NCI-H446 treated with DMSO at 0.1 percent for 48 hours (cell line): ENCODE data around the gene CCDC194.
"Not testable (repeated sequence)": the region's sequence is repeated elsewhere in the genome, so short reads cannot be mapped to it uniquely, and the experiment has no call there.

Experiments used
- DNase-seq: peaks from one replicate; lab custom pipeline; 2025; lab: John Stamatoyannopoulos, UW

CCDC194 gene

GRCh38 chr19:17376935-17377600 is 16.9 kb downstream of the CCDC194 start, which contains the start of gene PLVAP:
Gene PLVAP, minus strand, starts transcription at chr19:17377342. Its CDS starts 54 bp downstream, at chr19:17377288.
- no peak for DNase-seq

- no peak for DNase-seq
Observed at GRCh38 chr19:17370026-17370587, 23.9 kb downstream of the CCDC194 start.

GRCh38 chr19:17365361-17365760 is 28.6 kb downstream of the CCDC194 start:
- no peak for DNase-seq

- DNase-seq: not testable (repeated sequence)
Observed at GRCh38 chr19:17363852-17364605, 30.0 kb downstream of the CCDC194 start.

- no peak for DNase-seq
Observed at GRCh38 chr19:17359905-17360800, 33.8 kb downstream of the CCDC194 start.

- no peak for DNase-seq
Observed at GRCh38 chr19:17358395-17358794, 35.6 kb downstream of the CCDC194 start.

- no peak for DNase-seq
Observed at GRCh38 chr19:17357724-17358123, 36.3 kb downstream of the CCDC194 start.

GRCh38 chr19:17357078-17357666 is 36.8 kb downstream of the CCDC194 start:
- no peak for DNase-seq

- no peak for DNase-seq
Observed at GRCh38 chr19:17353386-17353785, 40.6 kb downstream of the CCDC194 start.

GRCh38 chr19:17352608-17353280 is 41.3 kb downstream of the CCDC194 start:
- no peak for DNase-seq

- DNase-seq: no peak
Observed at GRCh38 chr19:17351815-17352435, 42.1 kb downstream of the CCDC194 start.

- DNase-seq: no peak
Observed at GRCh38 chr19:17348700-17349099, 45.3 kb downstream of the CCDC194 start.

- no peak for DNase-seq
Observed at GRCh38 chr19:17347877-17348276, 46.1 kb downstream of the CCDC194 start.

GRCh38 chr19:17347361-17347760 is 46.6 kb downstream of the CCDC194 start:
- no peak for DNase-seq

- DNase-seq: no peak
Observed at GRCh38 chr19:17346109-17346671, 47.8 kb downstream of the CCDC194 start.

- DNase-seq: no peak
Observed at GRCh38 chr19:17341845-17342244, 52.2 kb downstream of the CCDC194 start.

- no peak for DNase-seq
Observed at GRCh38 chr19:17341386-17341785, 52.6 kb downstream of the CCDC194 start.

GRCh38 chr19:17340871-17341357 is 53.1 kb downstream of the CCDC194 start:
- no peak for DNase-seq
